ENCODE data around the gene ABCC8. TPM values are rescaled to one million over a fixed set of nuclear protein-coding genes. Genes with fewer than 3 reads are reported as not detected.
A peak's percentile ranks its signal among the peaks of the same experiment; 100 is the strongest.

ABCC8 gene
- total and polyA plus RNA-seq, 10 of the 15 experiments (the other 5 are each of a cell fraction or from before 2014, with no cell fraction given) = not detected

- TF ChIP-seq, protein P1, sequence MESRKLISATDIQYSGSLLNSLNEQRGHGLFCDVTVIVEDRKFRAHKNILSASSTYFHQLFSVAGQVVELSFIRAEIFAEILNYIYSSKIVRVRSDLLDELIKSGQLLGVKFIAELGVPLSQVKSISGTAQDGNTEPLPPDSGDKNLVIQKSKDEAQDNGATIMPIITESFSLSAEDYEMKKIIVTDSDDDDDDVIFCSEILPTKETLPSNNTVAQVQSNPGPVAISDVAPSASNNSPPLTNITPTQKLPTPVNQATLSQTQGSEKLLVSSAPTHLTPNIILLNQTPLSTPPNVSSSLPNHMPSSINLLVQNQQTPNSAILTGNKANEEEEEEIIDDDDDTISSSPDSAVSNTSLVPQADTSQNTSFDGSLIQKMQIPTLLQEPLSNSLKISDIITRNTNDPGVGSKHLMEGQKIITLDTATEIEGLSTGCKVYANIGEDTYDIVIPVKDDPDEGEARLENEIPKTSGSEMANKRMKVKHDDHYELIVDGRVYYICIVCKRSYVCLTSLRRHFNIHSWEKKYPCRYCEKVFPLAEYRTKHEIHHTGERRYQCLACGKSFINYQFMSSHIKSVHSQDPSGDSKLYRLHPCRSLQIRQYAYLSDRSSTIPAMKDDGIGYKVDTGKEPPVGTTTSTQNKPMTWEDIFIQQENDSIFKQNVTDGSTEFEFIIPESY (IDR thresholded peaks at IDR 0.05) = no peak
- TF ChIP-seq MXI1 (IDR thresholded peaks at IDR 0.05; ENCODE audit: low read depth, low read length) (no peak), ZNF274 (IDR thresholded peaks at IDR 0.05; ENCODE audit: insufficient read depth, insufficient read length) (no peak), PML (IDR thresholded peaks at IDR 0.05; ENCODE audit: low read length) (no peak), POLR2AphosphoS2 (IDR thresholded peaks at IDR 0.05; ENCODE audit: low read depth, low read length) (no peak), CTCF (IDR thresholded peaks at IDR 0.05 in 2 of 3, conservative IDR thresholded peaks at IDR 0.05 in 1 of 3; ENCODE audit: control insufficient read depth in 2 of 3, extremely low read depth in 1 of 3, insufficient read depth in 1 of 3, low read depth in 3 of 3, low read length in 3 of 3) (peak; percentile 37 to 72 (median 57); a peak in 5 of 6 replicates), IRF3 (IDR thresholded peaks at IDR 0.05) (no peak), HCFC1 (IDR thresholded peaks at IDR 0.05; ENCODE audit: low read length) (no peak), SP1 (IDR thresholded peaks at IDR 0.05; ENCODE audit: low read depth, low read length) (peak; percentile 43), NFXL1 (IDR thresholded peaks at IDR 0.05; ENCODE audit: borderline replicate concordance) (no peak), YY1 (IDR thresholded peaks at IDR 0.05; ENCODE audit: low read depth, low read length) (0 out of 2 replicates have a peak, but pooled peaks have one; percentile 6), CBFB (IDR thresholded peaks at IDR 0.05; ENCODE audit: low read depth) (no peak), POLR2A (IDR thresholded peaks at IDR 0.05; ENCODE audit: low read depth, low read length) (no peak), RAD21 (IDR thresholded peaks at IDR 0.05; ENCODE audit: insufficient read depth, low read depth, low read length) (no peak), KAT2A (conservative IDR thresholded peaks at IDR 0.05; ENCODE audit: control insufficient read depth, low read depth, low read length) (no peak), CREM (IDR thresholded peaks at IDR 0.05; ENCODE audit: low read depth) (no peak)
- TF ChIP-seq, protein P2, sequence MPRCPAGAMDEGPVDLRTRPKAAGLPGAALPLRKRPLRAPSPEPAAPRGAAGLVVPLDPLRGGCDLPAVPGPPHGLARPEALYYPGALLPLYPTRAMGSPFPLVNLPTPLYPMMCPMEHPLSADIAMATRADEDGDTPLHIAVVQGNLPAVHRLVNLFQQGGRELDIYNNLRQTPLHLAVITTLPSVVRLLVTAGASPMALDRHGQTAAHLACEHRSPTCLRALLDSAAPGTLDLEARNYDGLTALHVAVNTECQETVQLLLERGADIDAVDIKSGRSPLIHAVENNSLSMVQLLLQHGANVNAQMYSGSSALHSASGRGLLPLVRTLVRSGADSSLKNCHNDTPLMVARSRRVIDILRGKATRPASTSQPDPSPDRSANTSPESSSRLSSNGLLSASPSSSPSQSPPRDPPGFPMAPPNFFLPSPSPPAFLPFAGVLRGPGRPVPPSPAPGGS (IDR thresholded peaks at IDR 0.05; ENCODE audit: borderline replicate concordance, insufficient read depth, low read depth, low read length, poor library complexity, severe bottlenecking) = no peak
- TF ChIP-seq, protein P3, sequence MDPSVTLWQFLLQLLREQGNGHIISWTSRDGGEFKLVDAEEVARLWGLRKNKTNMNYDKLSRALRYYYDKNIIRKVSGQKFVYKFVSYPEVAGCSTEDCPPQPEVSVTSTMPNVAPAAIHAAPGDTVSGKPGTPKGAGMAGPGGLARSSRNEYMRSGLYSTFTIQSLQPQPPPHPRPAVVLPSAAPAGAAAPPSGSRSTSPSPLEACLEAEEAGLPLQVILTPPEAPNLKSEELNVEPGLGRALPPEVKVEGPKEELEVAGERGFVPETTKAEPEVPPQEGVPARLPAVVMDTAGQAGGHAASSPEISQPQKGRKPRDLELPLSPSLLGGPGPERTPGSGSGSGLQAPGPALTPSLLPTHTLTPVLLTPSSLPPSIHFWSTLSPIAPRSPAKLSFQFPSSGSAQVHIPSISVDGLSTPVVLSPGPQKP (IDR thresholded peaks at IDR 0.05; ENCODE audit: low read depth, low read length) = no peak
- TF ChIP-seq, protein P4, sequence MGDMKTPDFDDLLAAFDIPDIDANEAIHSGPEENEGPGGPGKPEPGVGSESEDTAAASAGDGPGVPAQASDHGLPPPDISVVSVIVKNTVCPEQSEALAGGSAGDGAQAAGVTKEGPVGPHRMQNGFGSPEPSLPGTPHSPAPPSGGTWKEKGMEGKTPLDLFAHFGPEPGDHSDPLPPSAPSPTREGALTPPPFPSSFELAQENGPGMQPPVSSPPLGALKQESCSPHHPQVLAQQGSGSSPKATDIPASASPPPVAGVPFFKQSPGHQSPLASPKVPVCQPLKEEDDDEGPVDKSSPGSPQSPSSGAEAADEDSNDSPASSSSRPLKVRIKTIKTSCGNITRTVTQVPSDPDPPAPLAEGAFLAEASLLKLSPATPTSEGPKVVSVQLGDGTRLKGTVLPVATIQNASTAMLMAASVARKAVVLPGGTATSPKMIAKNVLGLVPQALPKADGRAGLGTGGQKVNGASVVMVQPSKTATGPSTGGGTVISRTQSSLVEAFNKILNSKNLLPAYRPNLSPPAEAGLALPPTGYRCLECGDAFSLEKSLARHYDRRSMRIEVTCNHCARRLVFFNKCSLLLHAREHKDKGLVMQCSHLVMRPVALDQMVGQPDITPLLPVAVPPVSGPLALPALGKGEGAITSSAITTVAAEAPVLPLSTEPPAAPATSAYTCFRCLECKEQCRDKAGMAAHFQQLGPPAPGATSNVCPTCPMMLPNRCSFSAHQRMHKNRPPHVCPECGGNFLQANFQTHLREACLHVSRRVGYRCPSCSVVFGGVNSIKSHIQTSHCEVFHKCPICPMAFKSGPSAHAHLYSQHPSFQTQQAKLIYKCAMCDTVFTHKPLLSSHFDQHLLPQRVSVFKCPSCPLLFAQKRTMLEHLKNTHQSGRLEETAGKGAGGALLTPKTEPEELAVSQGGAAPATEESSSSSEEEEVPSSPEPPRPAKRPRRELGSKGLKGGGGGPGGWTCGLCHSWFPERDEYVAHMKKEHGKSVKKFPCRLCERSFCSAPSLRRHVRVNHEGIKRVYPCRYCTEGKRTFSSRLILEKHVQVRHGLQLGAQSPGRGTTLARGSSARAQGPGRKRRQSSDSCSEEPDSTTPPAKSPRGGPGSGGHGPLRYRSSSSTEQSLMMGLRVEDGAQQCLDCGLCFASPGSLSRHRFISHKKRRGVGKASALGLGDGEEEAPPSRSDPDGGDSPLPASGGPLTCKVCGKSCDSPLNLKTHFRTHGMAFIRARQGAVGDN (IDR thresholded peaks at IDR 0.05) = no peak
Measured at GRCh38 chr11:17389211-17389956, 87.3 kb downstream of the ABCC8 start (continued).
